SK-N-MC (cell line): ENCODE data around the gene SLCO3A1.

Source experiments
- EZH2 ChIP-seq: fragments of 200-600 bp; sonication (generic); IDR thresholded peaks from one replicate; pipeline ENCODE4 v1.6.1; 2017; ENCODE audit warnings: antibody characterized with exemption
- FOXP2 ChIP-seq: optimal IDR thresholded peaks from 2 replicates; pipeline ENCODE3; 2011; ENCODE audit warnings: mild to moderate bottlenecking, moderate library complexity; ENCODE audit not compliant: insufficient read depth; ENCODE audit errors: extremely low read length, control extremely low read depth
- POLR2AphosphoS5 ChIP-seq: IDR thresholded peaks from 2 replicates; pipeline ENCODE4 v1.6.1; 2012; ENCODE audit warnings: mild to moderate bottlenecking, low read depth, low read length, borderline replicate concordance

- TF ChIP-seq POLR2AphosphoS5, result no peak
- TF ChIP-seq EZH2, result no peak
- TF ChIP-seq FOXP2, result no peak
Measured at GRCh38 chr15:91976966-91977365, 123.5 kb downstream of the SLCO3A1 start.
